HG02870 (cell line): Measurements from ENCODE around the gene SIRPD.
"Not testable (repeated sequence)": the region's sequence is repeated elsewhere in the genome, so short reads cannot be mapped to it uniquely, and the experiment has no call there.

Experiments
- ATAC-seq: cut with Tn5 transposase; IDR thresholded peaks from one replicate; pipeline ENCODE4 v1.9.1; 2021; ENCODE audit warnings: mild to moderate bottlenecking, moderate library complexity; ENCODE audit not compliant: unreplicated experiment

Gene SIRPD

GRCh38 chr20:1557605-1558004 is at the start of gene SIRPD:
TSS of gene SIRPD (minus strand) at chr20:1557705. CDS start at chr20:1557653, 52 bp downstream.
- ATAC-seq = no peak

GRCh38 chr20:1600736-1601135 is 43.2 kb upstream of the SIRPD start:
- no peak for ATAC-seq

GRCh38 chr20:1595333-1595732 is 37.8 kb upstream of the SIRPD start:
- ATAC-seq = no peak

GRCh38 chr20:1588533-1589460 is 31.3 kb upstream of the SIRPD start:
- no peak for ATAC-seq

GRCh38 chr20:1587781-1588532 is 30.5 kb upstream of the SIRPD start:
- no peak for ATAC-seq

GRCh38 chr20:1579488-1579887 is 22.0 kb upstream of the SIRPD start:
- no peak for ATAC-seq

GRCh38 chr20:1577906-1578305 is 20.4 kb upstream of the SIRPD start:
- ATAC-seq = no peak

- not testable (repeated sequence) for ATAC-seq
Observed at GRCh38 chr20:1577313-1577712, 19.8 kb upstream of the SIRPD start.

GRCh38 chr20:1576641-1577040 is 19.1 kb upstream of the SIRPD start:
- no peak for ATAC-seq

GRCh38 chr20:1576003-1576402 is 18.5 kb upstream of the SIRPD start:
- ATAC-seq = not testable (repeated sequence)

- ATAC-seq = not testable (repeated sequence)
Observed at GRCh38 chr20:1571583-1571982, 14.1 kb upstream of the SIRPD start.

GRCh38 chr20:1569415-1569881 is 11.9 kb upstream of the SIRPD start:
- no peak for ATAC-seq

- no peak for ATAC-seq
Observed at GRCh38 chr20:1568163-1568490, 10.6 kb upstream of the SIRPD start.

GRCh38 chr20:1567392-1568162 is 10.1 kb upstream of the SIRPD start:
- no peak for ATAC-seq

GRCh38 chr20:1566701-1567100 is 9.2 kb upstream of the SIRPD start:
- no peak for ATAC-seq

- ATAC-seq = no peak
Observed at GRCh38 chr20:1565461-1565860, 8.0 kb upstream of the SIRPD start.

GRCh38 chr20:1563598-1563997 is 6.1 kb upstream of the SIRPD start:
- ATAC-seq = no peak

GRCh38 chr20:1562622-1563021 is 5.1 kb upstream of the SIRPD start:
- no peak for ATAC-seq

- ATAC-seq = no peak
Observed at GRCh38 chr20:1561350-1561749, 3.8 kb upstream of the SIRPD start.

GRCh38 chr20:1555952-1556351 is 1.6 kb downstream of the SIRPD start:
- ATAC-seq = no peak

GRCh38 chr20:1539816-1540419 is 17.6 kb downstream of the SIRPD start:
- ATAC-seq = no peak
